HepG2 (cell line): Measurements from ENCODE around the gene CKB. TPM values are rescaled to one million over a fixed set of nuclear protein-coding genes. Genes with fewer than 3 reads are reported as not detected.

ENCODE experiments used
- ATAC-seq: fragments of 200-7000 bp; cut with Tn5 transposase; 3 replicates; pipeline ENCODE4 v1.9.1; 2020; ENCODE audit warnings: mild to moderate bottlenecking, moderate library complexity
- Bru-seq: library from RNA; stranded (reverse); fragments of 400-500 nt; gene quantifications from one replicate; lab custom pipeline; 2021; lab: Mats Ljungman, UMichigan
- BruChase-seq, 2 experiments: library from RNA; stranded (reverse); fragments of 400-500 nt; gene quantifications; one replicate each; lab custom pipeline; 2021; lab: Mats Ljungman, UMichigan
- BruUV-seq: library from RNA; stranded (reverse); fragments of 400-500 nt; replicated peaks from 2 replicates; lab custom pipeline; 2021; lab: Mats Ljungman, UMichigan
- CTCF ChIA-PET: fragments of 300-600 bp; formaldehyde crosslinking; extraction: SDS; loops from one replicate; lab custom pipeline; 2021; ENCODE audit warnings: low total read pairs, inconsistent platforms, low intra/inter-chr PET ratio; lab: Yijun Ruan, JAX
- POLR2A ChIA-PET: fragments of 350-600 bp; sonication (Branson Sonifier 250); formaldehyde crosslinking; loops from one replicate; lab custom pipeline; 2020; ENCODE audit warnings: antibody characterized with exemption, inconsistent platforms; lab: Yijun Ruan, JAX
- DNase-seq: peaks from one replicate; pipeline ENCODE4 v3.0.0-alpha.2; 2015; ENCODE audit warnings: low spot score
- FAIRE-seq: peaks from 3 replicates; lab custom pipeline; 2011; peaks lifted over from hg19 to GRCh38; lab: Jason Lieb, UNC
- H2AFZ ChIP-seq: one replicate; pipeline ENCODE4 v1.6.1; 2011; ENCODE audit warnings: low read length, inconsistent platforms
- H3K27ac ChIP-seq: fragments of 300-600 bp; 3 replicates; pipeline ENCODE4 v1.8.0; 2011; ENCODE audit warnings: mixed run types, mild to moderate bottlenecking, mixed read lengths, low read length, inconsistent platforms; ENCODE audit not compliant: insufficient read depth; ENCODE audit errors: extremely low read length
- H3K27me3 ChIP-seq, 2 experiments: fragments of 200-600 bp in 1 of 2; 2 replicates in 1 of 2; 3 replicates in 1 of 2; pipeline versions ENCODE4 v1.6.0 to v1.8.0; 2011; ENCODE audit warnings: low read length in 2 of 2, mild to moderate bottlenecking in 2 of 2, moderate library complexity in 2 of 2, inconsistent platforms in 1 of 2; ENCODE audit not compliant: insufficient read depth in 2 of 2, control insufficient read depth in 1 of 2
- H3K36me3 ChIP-seq, 2 experiments: fragments of 200-600 bp in 1 of 2; replicated peaks in 1 of 2; 2 replicates in 1 of 2; 3 replicates in 1 of 2; pipeline versions ENCODE4 v1.5.1 to v1.8.0; 2011; ENCODE audit warnings: low read length in 2 of 2, inconsistent platforms in 1 of 2; ENCODE audit not compliant: insufficient read depth in 2 of 2, control insufficient read depth in 1 of 2
- H3K4me1 ChIP-seq: 2 replicates; pipeline ENCODE4 v1.5.1; 2012; ENCODE audit warnings: low read length, inconsistent platforms; ENCODE audit not compliant: insufficient read depth
- H3K4me2 ChIP-seq: 2 replicates; pipeline ENCODE4 v1.6.0; 2011; ENCODE audit warnings: low read depth, low read length, inconsistent platforms
- H3K4me3 ChIP-seq, 3 experiments: fragments of 200-600 bp in 1 of 3; sonication (generic), shearing (Covaris generic) in 1 of 3; replicated peaks in 1 of 3; 2 replicates each; pipeline ENCODE4 v1.5.1; 2011 to 2016; ENCODE audit warnings: low read length in 3 of 3, inconsistent platforms in 2 of 3, low read depth in 2 of 3, mild to moderate bottlenecking in 2 of 3, control low read depth in 1 of 3, mixed read lengths in 1 of 3; ENCODE audit not compliant: insufficient read depth in 1 of 3
- H3K79me2 ChIP-seq: one replicate; pipeline ENCODE4 v1.6.1; 2011; ENCODE audit warnings: low read length, inconsistent platforms; ENCODE audit not compliant: insufficient read depth
- H3K9ac ChIP-seq: 2 replicates; pipeline ENCODE4 v1.6.0; 2011; ENCODE audit warnings: mild to moderate bottlenecking, low read depth, low read length, inconsistent platforms; ENCODE audit not compliant: insufficient read depth
- H3K9me3 ChIP-seq: 2 replicates; pipeline ENCODE4 v1.5.1; 2012; ENCODE audit warnings: mild to moderate bottlenecking, low read length
- H4K20me1 ChIP-seq: 2 replicates; pipeline ENCODE4 v1.6.0; 2011; ENCODE audit warnings: inconsistent platforms, mild to moderate bottlenecking, low read length, moderate library complexity; ENCODE audit not compliant: insufficient read depth
- ARID5B ChIP-seq: IDR thresholded peaks from 2 replicates; pipeline ENCODE4 v1.4.0; 2020; ENCODE audit warnings: mild to moderate bottlenecking, missing genetic modification reagents
- MYPOP ChIP-seq: sonication (generic); formaldehyde crosslinking; IDR thresholded peaks from 2 replicates; pipeline ENCODE4 v1.8.1; 2023; ENCODE audit warnings: mild to moderate bottlenecking, moderate library complexity, missing genetic modification reagents
- ZBTB25 ChIP-seq: IDR thresholded peaks from 2 replicates; pipeline ENCODE4 v1.6.1; 2018; ENCODE audit warnings: missing genetic modification reagents
- ZNF136 ChIP-seq: sonication (generic); formaldehyde crosslinking; IDR thresholded peaks from 2 replicates; pipeline ENCODE4 v1.8.1; 2022; ENCODE audit warnings: low read depth, mild to moderate bottlenecking, moderate library complexity, missing genetic modification reagents
- WGBS: methylation state at CpG from one replicate; pipeline ENCODE4 v1.1.6; 2017; ENCODE audit warnings: low lambda C conversion rate; 5-methylcytosine and 5-hydroxymethylcytosine counted together
- in situ Hi-C: cut with HindIII; loops from 2 replicates; pipeline ENCODE4 v1.10.0; 2017; ENCODE audit warnings: low pct_unique_long_range_greater_than_20kb; ENCODE audit not compliant: extremely low pct_ligation_motif_present
- intact Hi-C: fragments of 100-400 bp; cut with micrococcal nuclease; formaldehyde crosslinking; loops from one replicate; pipeline ENCODE4 v1.10.0; 2022; ENCODE audit not compliant: unreplicated experiment
- long read RNA-seq, 2 experiments: library from RNA in 1 of 2; library from polyadenylated mRNA in 1 of 2; stranded (forward) in 1 of 2; unstranded in 1 of 2; transcript quantifications; one replicate each; pipeline ENCODE4 v2.0.0, GENCODE V29; 2019 to 2022
- polyA minus RNA-seq, 3 experiments: library from RNA; depleted of rRNA, polyadenylated mRNA; stranded (reverse); fragments of >200 nt; gene quantifications; 2 replicates each; pipeline ENCODE4 v1.2.3, GENCODE V29; 2011; ENCODE audit warnings: low replicate concordance in 1 of 3
- polyA plus RNA-seq, 8 experiments: library from polyadenylated mRNA; depleted of rRNA in 3 of 8; stranded (reverse) in 7 of 8; unstranded in 1 of 8; fragments of >200 nt; fragmentation: Illumina TruSeq in 4 of 8; extraction: Trizol in 4 of 8; gene quantifications; 2 replicates each; pipeline versions ENCODE4 v1.2.1 to v1.2.3, GENCODE V29; 2011 to 2016; ENCODE audit warnings: low read depth in 4 of 8, missing spikeins in 1 of 8, mixed read lengths in 1 of 8; ENCODE audit not compliant: insufficient read depth in 1 of 8
- total RNA-seq, 5 experiments: library from RNA; depleted of rRNA; stranded (reverse); fragments of >200 nt; fragmentation: Illumina TruSeq; extraction: Trizol; gene quantifications; 2 replicates each; pipeline ENCODE4 v1.2.3, GENCODE V29; 2016; ENCODE audit warnings: low read depth in 1 of 5

The CKB gene
- total RNA-seq (2016; rRNA removed; fragmentation: Illumina TruSeq; extraction: Trizol) = 82.3 and 92.4 TPM in 2 replicates
- 35.0 and 38.6 TPM in 2 replicates for total RNA-seq (2016; cell fraction: cytosol; rRNA removed; fragmentation: Illumina TruSeq; extraction: Trizol; ENCODE audit: low read depth)
- total RNA-seq (2016; cell fraction: insoluble cytoplasmic fraction; rRNA removed; fragmentation: Illumina TruSeq; extraction: Trizol) = 77.0 and 90.7 TPM in 2 replicates
- total RNA-seq (2016; cell fraction: membrane; rRNA removed; fragmentation: Illumina TruSeq; extraction: Trizol) = 39.1 and 44.5 TPM in 2 replicates
- total RNA-seq (2016; cell fraction: nucleus; rRNA removed; fragmentation: Illumina TruSeq; extraction: Trizol) = 55.0 and 62.1 TPM in 2 replicates
- 179 and 217 TPM in 2 replicates for polyA plus RNA-seq (2011; rRNA removed)
- polyA plus RNA-seq (2011; cell fraction: cytosol; rRNA removed) = 94.2 and 257 TPM in 2 replicates
- polyA plus RNA-seq (2011; cell fraction: nucleus; rRNA removed) = 634 and 1,191 TPM in 2 replicates
- 136 and 210 TPM in 2 replicates for polyA plus RNA-seq (2012)
- polyA plus RNA-seq (2016; cell fraction: cytosol; fragmentation: Illumina TruSeq; extraction: Trizol; ENCODE audit: low read depth) = 60.2 and 68.2 TPM in 2 replicates
- 156 and 198 TPM in 2 replicates for polyA plus RNA-seq (2016; cell fraction: insoluble cytoplasmic fraction; fragmentation: Illumina TruSeq; extraction: Trizol; ENCODE audit: low read depth)
- 60.4 and 60.5 TPM in 2 replicates for polyA plus RNA-seq (2016; cell fraction: membrane; fragmentation: Illumina TruSeq; extraction: Trizol; ENCODE audit: low read depth)
- polyA plus RNA-seq (2016; cell fraction: nucleus; fragmentation: Illumina TruSeq; extraction: Trizol; ENCODE audit: insufficient read depth, low read depth) = 164 and 170 TPM in 2 replicates
- 111 and 125 TPM in 2 replicates for polyA minus RNA-seq (2011; rRNA and poly(A)+ RNA removed; ENCODE audit: low replicate concordance)
- 96.8 and 156 TPM in 2 replicates for polyA minus RNA-seq (2011; cell fraction: cytosol; rRNA and poly(A)+ RNA removed)
- polyA minus RNA-seq (2011; cell fraction: nucleus; rRNA and poly(A)+ RNA removed) = 34.2 and 39.0 TPM in 2 replicates
- Bru-seq, nascent RNA = percentile 48 among the genes with signal in this experiment
- percentile 82 among the genes with signal in this experiment for BruChase-seq, experiment 1, labeled RNA remaining after a 6-hour chase
- BruChase-seq, experiment 2, labeled RNA remaining after a 2-hour chase = percentile 65 among the genes with signal in this experiment
- long read RNA-seq, experiment 1, transcript CKB-201 (8 exons, 1,709 nt) = major isoform, 437 of 509 reads
- long read RNA-seq, experiment 1, transcript CKB-202 (4 exons, 1,170 nt) = minor isoform, 9 of 509 reads
- long read RNA-seq, experiment 1, partial matches to known transcripts = 51 of 509 reads
- long read RNA-seq, experiment 1, other reads (novel, unspliced or antisense) = 12 of 509 reads
- long read RNA-seq, experiment 2, transcript CKB-201 (8 exons, 1,709 nt) = major isoform, 210 of 273 reads
- long read RNA-seq, experiment 2, transcript CKB-202 (4 exons, 1,170 nt) = minor isoform, 6 of 273 reads
- long read RNA-seq, experiment 2, partial matches to known transcripts = 38 of 273 reads
- long read RNA-seq, experiment 2, other reads (novel, unspliced or antisense) = 18 of 273 reads

- ChIA-PET CTCF (no interaction called here), POLR2A (interaction anchor here (1.1 to 1.6 kb wide), 4 partner anchors 13 to 27 kb away, joined by 3 to 9 read pairs (median 5); no protein-coding TSS in a partner anchor)
- 57% methylated on average over 36 of the region's 107 CpGs for WGBS
- Histone ChIP-seq H3K36me3 (peaks cover 0 to 10% of the 10 kb centered on the region in 2 experiments; a peak in 3 of 5 replicates), H3K4me3 (peak within 1 kb of the TSS; percentile 68 to 81 (median 70); a peak in 5 of 6 replicates), H2AFZ (no peak within 1 kb of the TSS), H3K4me1 (peaks cover 66% of the 10 kb centered on the region), H3K79me2 (peaks cover 7% of the 10 kb centered on the region), H3K27ac (peak within 1 kb of the TSS; percentile 39), H3K4me2 (peak within 1 kb of the TSS; percentile 85), H3K9ac (peak within 1 kb of the TSS; percentile 73), H3K9me3 (no peaks in the 10 kb centered on the region), H3K27me3 (no peaks in the 10 kb centered on the region), H4K20me1 (no peaks in the 10 kb centered on the region)
- ATAC-seq (peak; percentile 8), DNase-seq (no peak), FAIRE-seq (no peak)
- in situ Hi-C loops (no loop called here), intact Hi-C loops (no loop called here)
- no TSS peak for BruUV-seq
- TF ChIP-seq ARID5B (no peak), ZNF136 (no peak), ZBTB25 (no peak), MYPOP (CRISPR knock-in tag) (0 out of 2 replicates have a peak, but pooled peaks have one; percentile 26)
Measured at GRCh38 chr14:103522649-103523574, at the start of gene CKB. Gene CKB, minus strand, starts transcription at chr14:103522830. Its CDS starts 337 bp downstream, at chr14:103522493.
